ENCODE measurements around the gene AHSG. TPM values are rescaled to one million over a fixed set of nuclear protein-coding genes. Genes with fewer than 3 reads are reported as not detected.
"Not testable (repeated sequence)": the region's sequence is repeated elsewhere in the genome, so short reads cannot be mapped to it uniquely, and the experiment has no call there.

AHSG gene
- total and polyA plus RNA-seq, 3 donors from 2014 or later: 0.81 to 1.6 (median 1.5) TPM

GRCh38 chr3:186630950-186631641, 18.2 kb downstream of the AHSG start:
- Histone ChIP-seq H3K4me3 (no peak overlapping the region), H3K27ac (no peak overlapping the region), H3K9me3 (no peaks in the 10 kb centered on the region), H3K27me3 (no peaks in the 10 kb centered on the region), H3K36me3 (ENCODE audit: low read depth, missing control alignments) (no peaks in the 10 kb centered on the region), H3K4me1 (no peaks in the 10 kb centered on the region)
- 63 to 93% methylated on average over 6 of the region's 6 CpGs for WGBS, 2 donors
- TF ChIP-seq POLR2A (IDR thresholded peaks at IDR 0.05) (no peak), CTCF (IDR thresholded peaks at IDR 0.05) (no peak)
- intact Hi-C loops (cut with DNase I; ENCODE audit: low total_unique reads): no loop called here
- no peak for DNase-seq

GRCh38 chr3:186633481-186633880, 20.6 kb downstream of the AHSG start:
- no peak for DNase-seq
- H3K27ac ChIP-seq: no peak overlapping the region
- H3K27me3 ChIP-seq: no peaks in the 10 kb centered on the region
- no peaks in the 10 kb centered on the region for H3K36me3 ChIP-seq (ENCODE audit: low read depth, missing control alignments)
- intact Hi-C loops (cut with DNase I; ENCODE audit: low total_unique reads): no loop called here
- TF ChIP-seq POLR2A (IDR thresholded peaks at IDR 0.05): no peak
- no peak for TF ChIP-seq CTCF (IDR thresholded peaks at IDR 0.05)
- H3K4me1 ChIP-seq: no peaks in the 10 kb centered on the region
- no peaks in the 10 kb centered on the region for H3K9me3 ChIP-seq
- no peak overlapping the region for H3K4me3 ChIP-seq

GRCh38 chr3:186634207-186634606, 21.3 kb downstream of the AHSG start:
- intact Hi-C loops (cut with DNase I; ENCODE audit: low total_unique reads); H3K36me3 ChIP-seq (ENCODE audit: low read depth, missing control alignments); H3K9me3 ChIP-seq; DNase-seq; H3K27ac ChIP-seq; H3K27me3 ChIP-seq; H3K4me3 ChIP-seq; H3K4me1 ChIP-seq: not testable (repeated sequence)
- WGBS, 2 donors: 89 to 92% methylated on average over 5 of the region's 5 CpGs

- no peak for DNase-seq
- Histone ChIP-seq H3K4me1 (no peaks in the 10 kb centered on the region), H3K36me3 (ENCODE audit: low read depth, missing control alignments) (no peaks in the 10 kb centered on the region), H3K27me3 (no peaks in the 10 kb centered on the region), H3K9me3 (no peaks in the 10 kb centered on the region), H3K27ac (no peak overlapping the region), H3K4me3 (no peak overlapping the region)
- no peak for TF ChIP-seq POLR2A (IDR thresholded peaks at IDR 0.05)
- TF ChIP-seq CTCF (IDR thresholded peaks at IDR 0.05): no peak
- intact Hi-C loops (cut with DNase I; ENCODE audit: low total_unique reads): no loop called here
- WGBS, 2 donors: 90 to 94% methylated on average over 3 of the region's 3 CpGs
Measured at GRCh38 chr3:186635532-186635931, 22.7 kb downstream of the AHSG start.

- H3K4me1 ChIP-seq: no peaks in the 10 kb centered on the region
- DNase-seq: no peak
- intact Hi-C loops (cut with DNase I; ENCODE audit: low total_unique reads): no loop called here
Measured at GRCh38 chr3:186636536-186636935, 23.7 kb downstream of the AHSG start.

More at GRCh38 chr3:186636536-186636935, 23.7 kb downstream of the AHSG start:
- 60 to 67% methylated on average over 7 of the region's 7 CpGs for WGBS, 2 donors
- Histone ChIP-seq H3K27ac (no peak overlapping the region), H3K27me3 (no peaks in the 10 kb centered on the region), H3K4me3 (no peak overlapping the region), H3K36me3 (ENCODE audit: low read depth, missing control alignments) (no peaks in the 10 kb centered on the region), H3K9me3 (no peaks in the 10 kb centered on the region)
- TF ChIP-seq POLR2A (IDR thresholded peaks at IDR 0.05): no peak
- no peak for TF ChIP-seq CTCF (IDR thresholded peaks at IDR 0.05)
